Lower lobe of right lung (tissue), 2 donors: ENCODE results near the gene ITGAD. TPM values are rescaled to one million over a fixed set of nuclear protein-coding genes. Genes with fewer than 3 reads are reported as not detected.

ENCODE experiments used
- ATAC-seq, 2 donors: fragments of 200-7000 bp; cut with Tn5 transposase; one replicate each; pipeline ENCODE4 v1.9.1; 2020 to 2022; ENCODE audit warnings: mild to moderate bottlenecking in 2 of 2, moderate library complexity in 2 of 2
- DNase-seq: peaks from one replicate; pipeline ENCODE4 v3.0.0-alpha.2; 2020
- H3K27ac ChIP-seq: fragments of 200-600 bp; one replicate; pipeline ENCODE4 v1.8.0; 2022
- H3K27me3 ChIP-seq: fragments of 200-600 bp; one replicate; pipeline ENCODE4 v1.8.0; 2022; ENCODE audit warnings: low read depth
- H3K36me3 ChIP-seq: fragments of 200-600 bp; one replicate; pipeline ENCODE4 v1.8.0; 2022; ENCODE audit warnings: mild to moderate bottlenecking
- H3K4me1 ChIP-seq: fragments of 200-600 bp; one replicate; pipeline ENCODE4 v1.8.0; 2022
- H3K4me3 ChIP-seq: fragments of 200-600 bp; one replicate; pipeline ENCODE4 v1.8.0; 2022; ENCODE audit warnings: mild to moderate bottlenecking
- H3K9me3 ChIP-seq: fragments of 200-600 bp; one replicate; pipeline ENCODE4 v1.8.0; 2022
- intact Hi-C: fragments of 100-400 bp; cut with DNase I; formaldehyde crosslinking; loops from one replicate; pipeline ENCODE4 v1.11.0; 2022
- total RNA-seq: library from RNA; stranded (reverse); fragmentation: NEBNext Ultra II Directional; extraction: Animal tissue kit (Norgen Biotek cat#: 25700); gene quantifications from one replicate; pipeline ENCODE4 v1.2.1, GENCODE V29; 2021
- TF ChIP-seq, protein P1 (sequence below): fragments of 200-600 bp; IDR thresholded peaks from one replicate; pipeline ENCODE4 v1.8.0; 2022; ENCODE audit warnings: antibody characterized with exemption, mild to moderate bottlenecking
- donor health status: DM: no; HTN: yes; CAD: no; lungs with severe emphysema.

Gene ITGAD
- total RNA-seq, 1 donor from 2014 or later, result 0.62 TPM

GRCh38 chr16:31420037-31420436 is 26.9 kb downstream of the ITGAD start:
- no peaks in the 10 kb centered on the region for H3K36me3 ChIP-seq
- H3K9me3 ChIP-seq, result no peaks in the 10 kb centered on the region
- no peaks in the 10 kb centered on the region for H3K27me3 ChIP-seq
- TF ChIP-seq, protein P1, sequence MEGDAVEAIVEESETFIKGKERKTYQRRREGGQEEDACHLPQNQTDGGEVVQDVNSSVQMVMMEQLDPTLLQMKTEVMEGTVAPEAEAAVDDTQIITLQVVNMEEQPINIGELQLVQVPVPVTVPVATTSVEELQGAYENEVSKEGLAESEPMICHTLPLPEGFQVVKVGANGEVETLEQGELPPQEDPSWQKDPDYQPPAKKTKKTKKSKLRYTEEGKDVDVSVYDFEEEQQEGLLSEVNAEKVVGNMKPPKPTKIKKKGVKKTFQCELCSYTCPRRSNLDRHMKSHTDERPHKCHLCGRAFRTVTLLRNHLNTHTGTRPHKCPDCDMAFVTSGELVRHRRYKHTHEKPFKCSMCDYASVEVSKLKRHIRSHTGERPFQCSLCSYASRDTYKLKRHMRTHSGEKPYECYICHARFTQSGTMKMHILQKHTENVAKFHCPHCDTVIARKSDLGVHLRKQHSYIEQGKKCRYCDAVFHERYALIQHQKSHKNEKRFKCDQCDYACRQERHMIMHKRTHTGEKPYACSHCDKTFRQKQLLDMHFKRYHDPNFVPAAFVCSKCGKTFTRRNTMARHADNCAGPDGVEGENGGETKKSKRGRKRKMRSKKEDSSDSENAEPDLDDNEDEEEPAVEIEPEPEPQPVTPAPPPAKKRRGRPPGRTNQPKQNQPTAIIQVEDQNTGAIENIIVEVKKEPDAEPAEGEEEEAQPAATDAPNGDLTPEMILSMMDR, result no peak
- H3K4me3 ChIP-seq, result no peak overlapping the region
- no peaks in the 10 kb centered on the region for H3K4me1 ChIP-seq
- ATAC-seq, result no peak
- no peak overlapping the region for H3K27ac ChIP-seq
- intact Hi-C loops, result no loop called here
- no peak for DNase-seq

DNA sequence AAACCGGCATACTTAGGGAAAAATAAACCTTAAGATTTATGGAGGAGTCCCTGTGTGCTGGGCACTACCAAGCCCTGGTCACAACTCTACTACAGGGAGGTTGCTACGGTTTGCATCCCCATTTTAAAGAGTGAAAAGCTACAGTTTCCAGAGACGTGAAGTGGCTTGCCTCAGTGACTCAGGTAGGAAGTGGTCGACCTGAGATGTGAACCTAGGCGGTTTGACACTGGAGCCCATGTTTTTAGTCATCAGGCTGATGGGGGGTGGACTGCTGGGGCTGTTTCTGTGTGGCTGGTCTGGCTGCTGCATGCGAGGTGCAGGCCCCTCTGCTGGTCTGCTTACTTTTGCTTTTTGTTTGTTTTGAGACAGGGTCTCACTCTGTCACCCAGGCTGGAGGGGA is 28.5 kb downstream of the ITGAD start:
- H3K27ac ChIP-seq, result no peak overlapping the region
- no peaks in the 10 kb centered on the region for H3K9me3 ChIP-seq
- no peaks in the 10 kb centered on the region for H3K27me3 ChIP-seq
- TF ChIP-seq, protein P1, result no peak
- DNase-seq (no peak), ATAC-seq (no peak)
- H3K36me3 ChIP-seq, result no peaks in the 10 kb centered on the region
- intact Hi-C loops, result no loop called here
- no peaks in the 10 kb centered on the region for H3K4me1 ChIP-seq
- no peak overlapping the region for H3K4me3 ChIP-seq

DNA sequence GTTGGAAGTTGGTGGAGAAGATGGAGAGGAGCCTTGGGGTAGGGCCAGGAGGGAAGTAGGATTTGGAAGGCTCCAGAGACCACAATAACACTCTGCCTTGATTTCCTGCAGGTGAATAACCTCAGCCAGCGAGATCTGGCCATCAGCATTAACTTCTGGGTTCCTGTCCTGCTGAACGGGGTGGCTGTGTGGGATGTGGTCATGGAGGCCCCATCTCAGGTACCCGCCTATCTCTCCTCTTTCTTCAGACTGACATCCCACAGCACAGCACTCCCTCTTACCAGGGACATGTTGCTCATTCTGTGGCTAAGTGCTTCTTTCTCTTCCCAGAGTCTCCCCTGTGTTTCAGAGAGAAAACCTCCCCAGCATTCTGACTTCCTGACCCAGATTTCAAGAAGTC is 30.1 kb downstream of the ITGAD start:
- intact Hi-C loops, result no loop called here
- no peak for ATAC-seq

GRCh38 chr16:31423801-31424200 is 30.7 kb downstream of the ITGAD start:
- TF ChIP-seq, protein P1, result no peak
- ATAC-seq (no peak), DNase-seq (no peak)
- Histone ChIP-seq H3K4me3 (no peak overlapping the region), H3K9me3 (no peaks in the 10 kb centered on the region), H3K4me1 (peaks cover 4% of the 10 kb centered on the region), H3K27me3 (no peaks in the 10 kb centered on the region), H3K27ac (no peak overlapping the region), H3K36me3 (no peaks in the 10 kb centered on the region)
- intact Hi-C loops, result no loop called here

More for the DNA sequence above, 30.1 kb downstream of the ITGAD start:
- H3K27me3 ChIP-seq, result no peaks in the 10 kb centered on the region
- DNase-seq, result no peak
- no peak overlapping the region for H3K27ac ChIP-seq
- H3K4me3 ChIP-seq, result no peak overlapping the region
- H3K9me3 ChIP-seq, result no peaks in the 10 kb centered on the region
- TF ChIP-seq, protein P1, result no peak
- peaks cover 4% of the 10 kb centered on the region for H3K4me1 ChIP-seq
- no peaks in the 10 kb centered on the region for H3K36me3 ChIP-seq

- intact Hi-C loops, result no loop called here
- Histone ChIP-seq H3K4me1 (peaks cover 4% of the 10 kb centered on the region), H3K27me3 (no peaks in the 10 kb centered on the region), H3K36me3 (no peaks in the 10 kb centered on the region), H3K27ac (no peak overlapping the region), H3K4me3 (peak overlapping the region; percentile 52), H3K9me3 (no peaks in the 10 kb centered on the region)
- DNase-seq, result peak; percentile 74
- ATAC-seq, result peak; percentile 79 to 81
- TF ChIP-seq, protein P1, result no peak
These were observed 34.5 kb downstream of the ITGAD start for GRCh38 chr16:31427441-31428278.
